GM12878 (cell line): ENCODE data around the gene DES. TPM values are rescaled to one million over a fixed set of nuclear protein-coding genes. Genes with fewer than 3 reads are reported as not detected.
A peak's percentile ranks its signal among the peaks of the same experiment; 100 is the strongest.

Experiments
- ATAC-seq: fragments of 200-7000 bp; cut with Tn5 transposase; 3 replicates; pipeline ENCODE4 v1.9.1; 2020; ENCODE audit warnings: mild to moderate bottlenecking, moderate library complexity
- BruUV-seq: library from RNA; stranded (reverse); fragments of 400-500 nt; replicated peaks from 2 replicates; lab custom pipeline; 2021; lab: Mats Ljungman, UMichigan
- CTCF ChIA-PET: fragments of 300-600 bp; sonication (Branson Sonifier 250); formaldehyde crosslinking; extraction: SDS; loops from one replicate; lab custom pipeline; 2021; ENCODE audit warnings: inconsistent platforms; lab: Yijun Ruan, JAX
- POLR2A ChIA-PET: fragments of 350-600 bp; formaldehyde crosslinking; extraction: SDS; loops from one replicate; lab custom pipeline; 2021; ENCODE audit warnings: inconsistent platforms; lab: Charles Lee
- RAD21 ChIA-PET: fragments of 300-600 bp; sonication (Branson Sonifier 250); formaldehyde crosslinking; loops from one replicate; lab custom pipeline; 2023; ENCODE audit warnings: antibody characterized with exemption; ENCODE audit not compliant: unreplicated experiment; lab: Charles Lee
- SMC1A ChIA-PET: fragments of 300-600 bp; sonication (Branson Sonifier 250); formaldehyde crosslinking; loops from one replicate; lab custom pipeline; 2023; ENCODE audit not compliant: unreplicated experiment, uncharacterized antibody; lab: Charles Lee
- DNase-seq: peaks from one replicate; pipeline ENCODE4 v3.0.0-alpha.2; 2011; ENCODE audit warnings: low read depth, low spot score
- FAIRE-seq: peaks from 3 replicates; lab custom pipeline; 2011; peaks lifted over from hg19 to GRCh38; lab: Jason Lieb, UNC
- H2AFZ ChIP-seq: 2 replicates; pipeline ENCODE4 v1.6.0; 2011; ENCODE audit warnings: low read depth, low read length, control low read depth; ENCODE audit not compliant: control insufficient read depth
- H3K27ac ChIP-seq: 2 replicates; pipeline ENCODE4 v1.5.1; 2011; ENCODE audit warnings: control low read depth; ENCODE audit not compliant: control insufficient read depth, insufficient read depth
- H3K27me3 ChIP-seq, 2 experiments: replicated peaks in 1 of 2; 2 replicates each; pipeline versions ENCODE4 v1.6.0 to v1.6.1; 2011; ENCODE audit warnings: low read length in 1 of 2; ENCODE audit not compliant: control insufficient read depth in 2 of 2, insufficient read depth in 2 of 2
- H3K36me3 ChIP-seq, 2 experiments: 2 replicates each; pipeline ENCODE4 v1.5.1; 2011; ENCODE audit warnings: low read length in 1 of 2; ENCODE audit not compliant: control insufficient read depth in 2 of 2, insufficient read depth in 2 of 2
- H3K4me1 ChIP-seq: 2 replicates; pipeline ENCODE4 v1.6.1; 2011; ENCODE audit warnings: mild to moderate bottlenecking, low read length, moderate library complexity, mixed read lengths; ENCODE audit not compliant: control insufficient read depth, insufficient read depth
- H3K4me2 ChIP-seq: 2 replicates; pipeline ENCODE4 v1.6.0; 2011; ENCODE audit warnings: control low read depth; ENCODE audit not compliant: control insufficient read depth, insufficient read depth
- H3K4me3 ChIP-seq: fragments of 200-600 bp; sonication (generic); 2 replicates; pipeline ENCODE4 v1.5.1; 2016
- H3K79me2 ChIP-seq: 2 replicates; pipeline ENCODE4 v1.6.0; 2011; ENCODE audit warnings: low read length; ENCODE audit not compliant: control insufficient read depth, insufficient read depth
- H3K9ac ChIP-seq: 2 replicates; pipeline ENCODE4 v1.8.0; 2011; ENCODE audit warnings: low read length, control low read depth, mixed read lengths; ENCODE audit not compliant: control insufficient read depth, insufficient read depth
- H3K9me3 ChIP-seq: replicated peaks from 3 replicates; pipeline ENCODE4 v1.5.1; 2011; ENCODE audit warnings: mild to moderate bottlenecking, low read length; ENCODE audit not compliant: control insufficient read depth, insufficient read depth
- H4K20me1 ChIP-seq: 2 replicates; pipeline ENCODE4 v1.6.0; 2011; ENCODE audit not compliant: control insufficient read depth, insufficient read depth
- ASH2L ChIP-seq: fragments of 300-600, 200-600 bp; sonication (generic); IDR thresholded peaks from 2 replicates; pipeline ENCODE4 v1.6.1; 2017; ENCODE audit warnings: low read depth, mild to moderate bottlenecking, borderline replicate concordance
- FOS ChIP-seq: IDR thresholded peaks from 3 replicates; pipeline ENCODE4 v1.6.1; 2011; ENCODE audit warnings: borderline replicate concordance; ENCODE audit not compliant: insufficient read length; ENCODE audit errors: extremely low read depth
- IKZF1 ChIP-seq: fragments of 450-650 bp; conservative IDR thresholded peaks from 2 replicates; pipeline ENCODE4 v1.6.1; 2017; ENCODE audit warnings: antibody characterized with exemption, mild to moderate bottlenecking
- IKZF2 ChIP-seq, 2 experiments: fragments of 450-650 bp; IDR thresholded peaks; 2 replicates each; pipeline ENCODE4 v1.6.1; 2017; ENCODE audit warnings: mild to moderate bottlenecking in 2 of 2, moderate library complexity in 2 of 2
- JUND ChIP-seq: IDR thresholded peaks from 2 replicates; pipeline ENCODE4 v1.6.1; 2012; ENCODE audit warnings: low read depth, mild to moderate bottlenecking, low read length, improper control_type of control experiment, moderate library complexity
- LARP7 ChIP-seq: fragments of 450-650 bp; IDR thresholded peaks from 2 replicates; pipeline ENCODE4 v1.6.1; 2017; ENCODE audit warnings: mild to moderate bottlenecking
- RAD51 ChIP-seq: fragments of 450-650 bp; IDR thresholded peaks from 2 replicates; pipeline ENCODE4 v1.6.1; 2016; ENCODE audit warnings: moderate library complexity, mild to moderate bottlenecking, inconsistent platforms
- SIN3A ChIP-seq: IDR thresholded peaks from 2 replicates; pipeline ENCODE4 v1.6.1; 2012; ENCODE audit warnings: low read depth, low read length, improper control_type of control experiment
- SMARCA5 ChIP-seq: fragments of 450-650 bp; IDR thresholded peaks from 2 replicates; pipeline ENCODE4 v1.6.1; 2017; ENCODE audit warnings: mild to moderate bottlenecking
- SREBF1 ChIP-seq: IDR thresholded peaks from 2 replicates; pipeline ENCODE4 v1.6.1; 2012; ENCODE audit warnings: mild to moderate bottlenecking, low read length
- ZNF24 ChIP-seq: fragments of 450-650 bp; IDR thresholded peaks from 2 replicates; pipeline ENCODE4 v1.6.1; 2017; ENCODE audit warnings: antibody characterized with exemption, mild to moderate bottlenecking
- ZSCAN29 ChIP-seq: fragments of 450-650 bp; IDR thresholded peaks from 2 replicates; pipeline ENCODE4 v1.6.1; 2017; ENCODE audit warnings: mild to moderate bottlenecking, moderate library complexity
- WGBS: methylation state at CpG from one replicate; pipeline ENCODE4 v1.1.6; 2016; ENCODE audit warnings: low lambda C conversion rate; ENCODE audit not compliant: insufficient replicate concordance, insufficient coverage; ENCODE audit errors: missing lambda C conversion rate; 5-methylcytosine and 5-hydroxymethylcytosine counted together
- in situ Hi-C: fragments of 300-500 bp; cut with MboI; formaldehyde crosslinking; loops from 9 replicates; pipeline ENCODE4 v1.14.3; 2018; ENCODE audit warnings: mixed read lengths
- intact Hi-C: fragments of 100-400 bp; cut with micrococcal nuclease; formaldehyde crosslinking; loops from one replicate; pipeline ENCODE4 v1.14.2; 2022; ENCODE audit not compliant: unreplicated experiment
- polyA plus RNA-seq, 11 experiments: library from polyadenylated mRNA; depleted of rRNA in 4 of 11; unstranded in 6 of 11; stranded (reverse) in 5 of 11; fragments of >200 nt; fragmentation: Nextera tagmentation in 4 of 11; fragmentation: Illumina TruSeq in 1 of 11; extraction: Ambion mirVana in 4 of 11; extraction: Trizol in 1 of 11; gene quantifications; 1 replicate in 1 of 11; 2 replicates in 10 of 11; pipeline versions ENCODE4 v1.2.1 to v1.2.3, GENCODE V29; 2011 to 2016; ENCODE audit warnings: inconsistent platforms in 2 of 11, missing spikeins in 2 of 11, low read depth in 1 of 11
- total RNA-seq, 4 experiments: library from RNA; depleted of rRNA in 3 of 4; stranded (reverse); fragments of >200 nt in 3 of 4; fragmentation: Illumina TruSeq in 1 of 4; extraction: Trizol in 1 of 4; gene quantifications; 2 replicates each; pipeline versions ENCODE4 v1.2.1 to v1.2.3, GENCODE V29; 2013 to 2021
- TF ChIP-seq, protein P1 (sequence below), 3 experiments: IDR thresholded peaks in 2 of 3; conservative IDR thresholded peaks in 1 of 3; 2 replicates each; pipeline ENCODE4 v1.5.1; 2011; ENCODE audit warnings: low read depth in 3 of 3, low read length in 3 of 3, mild to moderate bottlenecking in 3 of 3, control low read depth in 2 of 3, moderate library complexity in 2 of 3, inconsistent platforms in 1 of 3, mixed read lengths in 1 of 3; ENCODE audit not compliant: control insufficient read depth in 2 of 3, insufficient read depth in 1 of 3; ENCODE audit errors: extremely low read depth in 1 of 3
- TF ChIP-seq, protein P2 (sequence below): fragments of 450-650 bp; IDR thresholded peaks from 2 replicates; pipeline ENCODE4 v1.6.1; 2016; ENCODE audit warnings: mild to moderate bottlenecking
- TF ChIP-seq, protein P3 (sequence below): fragments of 450-650 bp; IDR thresholded peaks from 2 replicates; pipeline ENCODE4 v1.6.1; 2017; ENCODE audit warnings: mild to moderate bottlenecking, low read depth, inconsistent platforms; ENCODE audit not compliant: poor library complexity, severe bottlenecking

The DES gene
- total and polyA plus RNA-seq, 10 of the 15 experiments (the other 5 are each of a cell fraction or from before 2014, with no cell fraction given) = 0.80 TPM; not detected in 9

DNA sequence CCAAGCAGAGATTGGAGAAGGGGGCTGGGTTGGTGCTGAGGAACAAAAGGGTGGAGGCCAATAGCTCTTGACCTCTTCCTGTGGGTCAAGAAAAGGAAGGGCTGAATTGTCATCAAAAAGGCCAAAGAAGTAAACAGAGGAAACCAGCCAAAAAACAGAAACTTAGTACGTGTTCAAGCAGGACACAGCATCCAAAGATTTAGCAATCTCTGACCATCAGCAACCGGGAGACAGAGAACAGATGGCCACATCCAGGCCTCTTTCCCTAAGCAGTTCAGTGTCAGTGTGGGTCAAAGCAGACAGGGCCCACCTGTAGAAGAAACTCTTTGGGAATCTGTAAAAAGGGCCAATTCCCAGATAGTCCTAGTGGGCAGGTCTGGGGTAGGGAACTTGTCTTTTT, 33.3 kb upstream of the DES start (continued):
- TF ChIP-seq, protein P1, sequence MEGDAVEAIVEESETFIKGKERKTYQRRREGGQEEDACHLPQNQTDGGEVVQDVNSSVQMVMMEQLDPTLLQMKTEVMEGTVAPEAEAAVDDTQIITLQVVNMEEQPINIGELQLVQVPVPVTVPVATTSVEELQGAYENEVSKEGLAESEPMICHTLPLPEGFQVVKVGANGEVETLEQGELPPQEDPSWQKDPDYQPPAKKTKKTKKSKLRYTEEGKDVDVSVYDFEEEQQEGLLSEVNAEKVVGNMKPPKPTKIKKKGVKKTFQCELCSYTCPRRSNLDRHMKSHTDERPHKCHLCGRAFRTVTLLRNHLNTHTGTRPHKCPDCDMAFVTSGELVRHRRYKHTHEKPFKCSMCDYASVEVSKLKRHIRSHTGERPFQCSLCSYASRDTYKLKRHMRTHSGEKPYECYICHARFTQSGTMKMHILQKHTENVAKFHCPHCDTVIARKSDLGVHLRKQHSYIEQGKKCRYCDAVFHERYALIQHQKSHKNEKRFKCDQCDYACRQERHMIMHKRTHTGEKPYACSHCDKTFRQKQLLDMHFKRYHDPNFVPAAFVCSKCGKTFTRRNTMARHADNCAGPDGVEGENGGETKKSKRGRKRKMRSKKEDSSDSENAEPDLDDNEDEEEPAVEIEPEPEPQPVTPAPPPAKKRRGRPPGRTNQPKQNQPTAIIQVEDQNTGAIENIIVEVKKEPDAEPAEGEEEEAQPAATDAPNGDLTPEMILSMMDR (IDR thresholded peaks at IDR 0.05 in 2 of 3, conservative IDR thresholded peaks at IDR 0.05 in 1 of 3; ENCODE audit: control insufficient read depth in 2 of 3, extremely low read depth in 1 of 3, insufficient read depth in 1 of 3, low read depth in 3 of 3, low read length in 3 of 3) = no peak
- no peak for TF ChIP-seq ZNF24
- TF ChIP-seq, all 136 proteins: peak for 0

DNA sequence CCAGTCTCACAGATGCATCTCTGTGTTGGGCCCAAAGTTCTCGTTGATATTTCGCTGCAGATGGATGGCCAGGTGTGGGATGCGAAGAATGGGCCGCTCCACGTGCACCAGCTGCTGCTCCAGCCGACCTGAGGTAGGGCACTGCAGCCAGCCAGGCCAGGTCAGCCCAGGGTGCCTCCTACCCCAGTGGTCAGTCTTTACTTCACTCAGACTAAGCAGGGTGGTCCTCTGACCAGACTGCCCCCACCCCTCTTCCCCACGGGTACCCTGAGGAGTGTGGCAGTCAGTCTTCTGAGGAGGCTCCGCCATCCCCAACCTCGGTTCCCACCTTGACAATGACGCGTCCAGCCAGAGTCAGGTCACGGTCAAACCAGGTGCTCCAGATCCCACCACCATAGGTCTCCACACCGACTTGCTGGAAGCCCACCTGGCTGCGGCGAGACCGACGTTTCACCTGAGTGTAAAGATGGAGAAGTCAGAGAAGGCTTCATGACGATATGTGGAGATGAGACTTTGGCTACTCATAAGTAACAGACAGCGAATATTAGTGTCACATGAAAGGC, 32.1 kb upstream of the DES start:
- no peak for FAIRE-seq
- H3K9ac ChIP-seq = no peak overlapping the region
- no peak overlapping the region for H2AFZ ChIP-seq
- CTCF ChIA-PET = interaction anchor here (1.7 to 7.8 kb wide), 2 partner anchors 17 to 110 kb away, joined by 4 to 64 read pairs; a partner anchor contains a TSS
- WGBS = 97% methylated on average over 19 of the region's 19 CpGs
- POLR2A ChIA-PET = no interaction called here
- H3K27ac ChIP-seq = no peak overlapping the region
- SMC1A ChIA-PET = no interaction called here
- peaks cover 8 to 11% of the 10 kb centered on the region in 2 experiments; a peak in 3 of 4 replicates for H3K36me3 ChIP-seq
- in situ Hi-C loops (no loop called here), intact Hi-C loops (loop anchor here (5.0 kb wide), 2 partner anchors 209 to 224 kb away; partner anchors contain the start of genes CNPPD1, NHEJ1 and RETREG2)
- DNase-seq = no peak
- no peaks in the 10 kb centered on the region; the same call in 1 of the 3 replicates for H3K9me3 ChIP-seq
- RAD21 ChIA-PET = no interaction called here
- no peaks in the 10 kb centered on the region for H4K20me1 ChIP-seq
- H3K27me3 ChIP-seq = no peaks in the 10 kb centered on the region
- peak overlapping the region; percentile 93; the same call in 1 of the 2 replicates for H3K4me3 ChIP-seq
- TSS peak; percentile 46 for BruUV-seq
- H3K4me1 ChIP-seq = peaks cover 5% of the 10 kb centered on the region
- no peak overlapping the region for H3K4me2 ChIP-seq
- TF ChIP-seq, protein P2, sequence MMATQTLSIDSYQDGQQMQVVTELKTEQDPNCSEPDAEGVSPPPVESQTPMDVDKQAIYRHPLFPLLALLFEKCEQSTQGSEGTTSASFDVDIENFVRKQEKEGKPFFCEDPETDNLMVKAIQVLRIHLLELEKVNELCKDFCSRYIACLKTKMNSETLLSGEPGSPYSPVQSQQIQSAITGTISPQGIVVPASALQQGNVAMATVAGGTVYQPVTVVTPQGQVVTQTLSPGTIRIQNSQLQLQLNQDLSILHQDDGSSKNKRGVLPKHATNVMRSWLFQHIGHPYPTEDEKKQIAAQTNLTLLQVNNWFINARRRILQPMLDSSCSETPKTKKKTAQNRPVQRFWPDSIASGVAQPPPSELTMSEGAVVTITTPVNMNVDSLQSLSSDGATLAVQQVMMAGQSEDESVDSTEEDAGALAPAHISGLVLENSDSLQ = no peak
- TF ChIP-seq IKZF2 (IDR thresholded peaks at IDR 0.05) = no peak
- no peak for TF ChIP-seq FOS
- no peak for TF ChIP-seq SIN3A
- no peak for TF ChIP-seq LARP7
- TF ChIP-seq, protein P3, sequence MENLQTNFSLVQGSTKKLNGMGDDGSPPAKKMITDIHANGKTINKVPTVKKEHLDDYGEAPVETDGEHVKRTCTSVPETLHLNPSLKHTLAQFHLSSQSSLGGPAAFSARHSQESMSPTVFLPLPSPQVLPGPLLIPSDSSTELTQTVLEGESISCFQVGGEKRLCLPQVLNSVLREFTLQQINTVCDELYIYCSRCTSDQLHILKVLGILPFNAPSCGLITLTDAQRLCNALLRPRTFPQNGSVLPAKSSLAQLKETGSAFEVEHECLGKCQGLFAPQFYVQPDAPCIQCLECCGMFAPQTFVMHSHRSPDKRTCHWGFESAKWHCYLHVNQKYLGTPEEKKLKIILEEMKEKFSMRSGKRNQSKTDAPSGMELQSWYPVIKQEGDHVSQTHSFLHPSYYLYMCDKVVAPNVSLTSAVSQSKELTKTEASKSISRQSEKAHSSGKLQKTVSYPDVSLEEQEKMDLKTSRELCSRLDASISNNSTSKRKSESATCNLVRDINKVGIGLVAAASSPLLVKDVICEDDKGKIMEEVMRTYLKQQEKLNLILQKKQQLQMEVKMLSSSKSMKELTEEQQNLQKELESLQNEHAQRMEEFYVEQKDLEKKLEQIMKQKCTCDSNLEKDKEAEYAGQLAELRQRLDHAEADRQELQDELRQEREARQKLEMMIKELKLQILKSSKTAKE = no peak
- TF ChIP-seq ZSCAN29 = no peak
- no peak for TF ChIP-seq IKZF1
- TF ChIP-seq ASH2L = no peak
- TF ChIP-seq SREBF1 = no peak
- TF ChIP-seq RAD51 = no peak
- no peak for TF ChIP-seq JUND
- TF ChIP-seq SMARCA5 = no peak
- peaks cover 8% of the 10 kb centered on the region for H3K79me2 ChIP-seq
- no peak for ATAC-seq
